Loucy (cell line): Measurements from ENCODE around the gene ABCA8.

Experiments
- H2AFZ ChIP-seq: fragments of 200-600 bp; sonication (generic); 2 replicates; pipeline ENCODE4 v1.6.0; 2016; ENCODE audit warnings: antibody characterized with exemption, mild to moderate bottlenecking, low read length, moderate library complexity
- H3F3A ChIP-seq: fragments of 200-600 bp; 2 replicates; pipeline ENCODE4 v1.6.0; 2016; ENCODE audit warnings: antibody characterized with exemption, low read depth, mild to moderate bottlenecking
- H3K27me3 ChIP-seq: fragments of 200-600 bp; sonication (generic); 2 replicates; pipeline ENCODE4 v1.6.1; 2014; ENCODE audit warnings: low read length, mild to moderate bottlenecking; ENCODE audit not compliant: insufficient read depth, poor library complexity, severe bottlenecking
- H3K36me3 ChIP-seq: fragments of 200-600 bp; sonication (generic); 2 replicates; pipeline ENCODE4 v1.6.1; 2016; ENCODE audit warnings: low read length; ENCODE audit not compliant: insufficient read depth
- H3K4me1 ChIP-seq: fragments of 200-600 bp; sonication (generic); 2 replicates; pipeline ENCODE4 v1.5.1; 2014; ENCODE audit warnings: low read length, mild to moderate bottlenecking; ENCODE audit not compliant: insufficient read depth, poor library complexity, severe bottlenecking
- H3K4me2 ChIP-seq: fragments of 200-600 bp; sonication (generic); 2 replicates; pipeline ENCODE4 v1.6.0; 2014; ENCODE audit warnings: antibody characterized with exemption, low read length, low read depth, mild to moderate bottlenecking; ENCODE audit not compliant: poor library complexity, severe bottlenecking
- H3K4me3 ChIP-seq: fragments of 200-600 bp; sonication (generic); 2 replicates; pipeline ENCODE4 v1.5.1; 2014; ENCODE audit warnings: low read length, mild to moderate bottlenecking, mixed read lengths; ENCODE audit not compliant: poor library complexity, severe bottlenecking
- H3K79me2 ChIP-seq: fragments of 200-600 bp; sonication (generic); 2 replicates; pipeline ENCODE4 v1.6.1; 2014; ENCODE audit warnings: low read length; ENCODE audit not compliant: insufficient read depth
- H3K9ac ChIP-seq: fragments of 200-600 bp; sonication (generic); 2 replicates; pipeline ENCODE4 v1.6.0; 2014; ENCODE audit warnings: mild to moderate bottlenecking, low read depth, low read length, moderate library complexity; ENCODE audit not compliant: poor library complexity, severe bottlenecking
- H3K9me2 ChIP-seq: fragments of 200-600 bp; sonication (generic); replicated peaks from 2 replicates; pipeline ENCODE4 v1.6.1; 2016; ENCODE audit warnings: low read depth, low read length, mixed read lengths
- H3K9me3 ChIP-seq: fragments of 200-600 bp; sonication (generic); 2 replicates; pipeline ENCODE4 v1.6.1; 2014; ENCODE audit warnings: mild to moderate bottlenecking, antibody characterized with exemption, low read length, low read depth; ENCODE audit not compliant: insufficient read depth
- H4K20me1 ChIP-seq: fragments of 200-600 bp; sonication (generic); 2 replicates; pipeline ENCODE4 v1.6.0; 2014; ENCODE audit warnings: antibody characterized with exemption, low read length, mild to moderate bottlenecking; ENCODE audit not compliant: insufficient read depth, poor library complexity, severe bottlenecking
- EZH2phosphoT487 ChIP-seq: fragments of 200-600 bp; IDR thresholded peaks from 2 replicates; pipeline ENCODE4 v1.6.1; 2018; ENCODE audit warnings: antibody characterized with exemption, mild to moderate bottlenecking, moderate library complexity, borderline replicate concordance
- TF ChIP-seq, protein P1 (sequence below): fragments of 200-600 bp; sonication (generic); conservative IDR thresholded peaks from 2 replicates; pipeline ENCODE4 v1.5.1; 2014; ENCODE audit warnings: mild to moderate bottlenecking, antibody characterized with exemption, low read length

Gene ABCA8

DNA sequence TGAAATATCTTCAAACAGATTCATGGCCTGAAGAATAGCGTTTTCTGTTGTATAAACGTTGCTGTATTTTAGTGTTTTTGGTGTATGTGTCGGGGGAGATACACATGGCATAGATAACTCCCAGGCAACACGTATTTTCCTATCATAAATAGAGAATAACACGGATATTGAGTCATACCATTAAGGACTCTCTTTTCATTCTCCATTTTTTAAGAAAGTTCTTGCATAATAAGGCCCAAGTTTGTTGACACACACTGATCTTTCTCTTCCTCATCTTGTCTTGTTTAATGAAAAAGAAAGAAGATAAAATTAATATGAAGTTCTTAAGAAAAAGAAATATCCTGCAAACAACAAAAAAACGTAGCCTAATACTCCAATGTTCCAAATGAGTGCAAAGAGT is 13.4 kb downstream of the ABCA8 start:
- Histone ChIP-seq H3K9ac (no peak overlapping the region), H3K4me1 (no peaks in the 10 kb centered on the region)
- TF ChIP-seq EZH2phosphoT487, result no peak
- TF ChIP-seq, protein P1, sequence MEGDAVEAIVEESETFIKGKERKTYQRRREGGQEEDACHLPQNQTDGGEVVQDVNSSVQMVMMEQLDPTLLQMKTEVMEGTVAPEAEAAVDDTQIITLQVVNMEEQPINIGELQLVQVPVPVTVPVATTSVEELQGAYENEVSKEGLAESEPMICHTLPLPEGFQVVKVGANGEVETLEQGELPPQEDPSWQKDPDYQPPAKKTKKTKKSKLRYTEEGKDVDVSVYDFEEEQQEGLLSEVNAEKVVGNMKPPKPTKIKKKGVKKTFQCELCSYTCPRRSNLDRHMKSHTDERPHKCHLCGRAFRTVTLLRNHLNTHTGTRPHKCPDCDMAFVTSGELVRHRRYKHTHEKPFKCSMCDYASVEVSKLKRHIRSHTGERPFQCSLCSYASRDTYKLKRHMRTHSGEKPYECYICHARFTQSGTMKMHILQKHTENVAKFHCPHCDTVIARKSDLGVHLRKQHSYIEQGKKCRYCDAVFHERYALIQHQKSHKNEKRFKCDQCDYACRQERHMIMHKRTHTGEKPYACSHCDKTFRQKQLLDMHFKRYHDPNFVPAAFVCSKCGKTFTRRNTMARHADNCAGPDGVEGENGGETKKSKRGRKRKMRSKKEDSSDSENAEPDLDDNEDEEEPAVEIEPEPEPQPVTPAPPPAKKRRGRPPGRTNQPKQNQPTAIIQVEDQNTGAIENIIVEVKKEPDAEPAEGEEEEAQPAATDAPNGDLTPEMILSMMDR, result no peak

GRCh38 chr17:68939195-68939594 is 16.0 kb downstream of the ABCA8 start:
- Histone ChIP-seq H3K4me2 (no peak overlapping the region), H3K9me2 (no peaks in the 10 kb centered on the region), H3K9me3 (no peaks in the 10 kb centered on the region), H3K9ac (no peak overlapping the region), H3K4me1 (no peaks in the 10 kb centered on the region), H3K4me3 (no peak overlapping the region), H4K20me1 (no peaks in the 10 kb centered on the region), H2AFZ (no peak overlapping the region), H3K79me2 (no peaks in the 10 kb centered on the region), H3K27me3 (no peaks in the 10 kb centered on the region), H3F3A (no peaks in the 10 kb centered on the region), H3K36me3 (no peaks in the 10 kb centered on the region)
- no peak for TF ChIP-seq EZH2phosphoT487
- TF ChIP-seq, protein P1, result no peak

More for the DNA sequence above, 13.4 kb downstream of the ABCA8 start:
- Histone ChIP-seq H3K9me3 (no peaks in the 10 kb centered on the region), H3K27me3 (no peaks in the 10 kb centered on the region), H3F3A (no peaks in the 10 kb centered on the region), H2AFZ (no peak overlapping the region), H3K79me2 (no peaks in the 10 kb centered on the region), H3K36me3 (no peaks in the 10 kb centered on the region), H3K4me3 (no peak overlapping the region), H3K9me2 (no peaks in the 10 kb centered on the region), H3K4me2 (no peak overlapping the region), H4K20me1 (no peaks in the 10 kb centered on the region)

GRCh38 chr17:68937890-68938514 is 17.2 kb downstream of the ABCA8 start:
- TF ChIP-seq, protein P1, result no peak
- no peak for TF ChIP-seq EZH2phosphoT487
- Histone ChIP-seq H3K36me3 (no peaks in the 10 kb centered on the region), H3K27me3 (no peaks in the 10 kb centered on the region), H3K9me3 (no peaks in the 10 kb centered on the region), H3K4me2 (no peak overlapping the region), H4K20me1 (no peaks in the 10 kb centered on the region), H3K79me2 (no peaks in the 10 kb centered on the region), H3K4me3 (no peak overlapping the region), H3F3A (no peaks in the 10 kb centered on the region), H3K4me1 (no peaks in the 10 kb centered on the region), H2AFZ (no peak overlapping the region), H3K9me2 (no peaks in the 10 kb centered on the region), H3K9ac (no peak overlapping the region)
